MM.1S (cell line): ENCODE measurements around the gene ENOX1.

Experiments used
- DNase-seq: peaks from one replicate; pipeline ENCODE4 v3.0.0-alpha.2; 2015
- H2AFZ ChIP-seq: fragments of 300-600 bp; sonication (generic); 2 replicates; pipeline ENCODE4 v1.6.0; 2016; ENCODE audit warnings: antibody characterized with exemption, low read length
- H3F3A ChIP-seq: fragments of 300-600 bp; sonication (generic); 2 replicates; pipeline ENCODE4 v1.6.1; 2016; ENCODE audit warnings: mild to moderate bottlenecking, antibody characterized with exemption, low read length, moderate library complexity, mixed read lengths; ENCODE audit not compliant: insufficient read depth
- H3K27ac ChIP-seq: fragments of 300-600 bp; sonication (generic); 2 replicates; pipeline ENCODE4 v1.5.1; 2016; ENCODE audit warnings: mild to moderate bottlenecking, low read length
- H3K27me3 ChIP-seq: fragments of 300-600 bp; sonication (generic); replicated peaks from 2 replicates; pipeline ENCODE4 v1.6.0; 2016; ENCODE audit warnings: low read length; ENCODE audit not compliant: insufficient read depth
- H3K36me3 ChIP-seq: fragments of 300-600 bp; sonication (generic); replicated peaks from 2 replicates; pipeline ENCODE4 v1.6.1; 2016; ENCODE audit warnings: mild to moderate bottlenecking, low read length, mixed read lengths; ENCODE audit not compliant: insufficient read depth
- H3K4me1 ChIP-seq: fragments of 300-600 bp; sonication (generic); 2 replicates; pipeline ENCODE4 v1.6.1; 2016; ENCODE audit warnings: low read length, mixed read lengths
- H3K4me2 ChIP-seq: fragments of 300-600 bp; sonication (generic); 2 replicates; pipeline ENCODE4 v1.6.0; 2016; ENCODE audit warnings: low read depth, low read length
- H3K4me3 ChIP-seq: fragments of 300-600 bp; sonication (generic); 2 replicates; pipeline ENCODE4 v1.5.1; 2016; ENCODE audit warnings: low read length, mixed read lengths
- H3K79me2 ChIP-seq: fragments of 300-600 bp; sonication (generic); 2 replicates; pipeline ENCODE4 v1.6.1; 2016; ENCODE audit warnings: mixed run types, low read length, mixed read lengths
- H3K9ac ChIP-seq: fragments of 300-600 bp; sonication (generic); 2 replicates; pipeline ENCODE4 v1.6.1; 2016; ENCODE audit warnings: low read length, mixed read lengths
- H3K9me2 ChIP-seq: fragments of 300-600 bp; sonication (generic); replicated peaks from 2 replicates; pipeline ENCODE4 v1.6.1; 2016; ENCODE audit warnings: mild to moderate bottlenecking, low read length, mixed read lengths; ENCODE audit not compliant: insufficient read depth
- H3K9me3 ChIP-seq: fragments of 300-600 bp; sonication (generic); replicated peaks from 2 replicates; pipeline ENCODE4 v1.6.1; 2016; ENCODE audit warnings: mild to moderate bottlenecking, low read length, mixed read lengths; ENCODE audit not compliant: insufficient read depth
- H4K20me1 ChIP-seq: fragments of 300-600 bp; sonication (generic); 2 replicates; pipeline ENCODE4 v1.6.1; 2016; ENCODE audit warnings: mild to moderate bottlenecking, low read length, moderate library complexity, mixed read lengths; ENCODE audit not compliant: insufficient read depth
- CTCF ChIP-seq: fragments of 300-600 bp; sonication (generic); IDR thresholded peaks from 2 replicates; pipeline ENCODE4 v1.5.1; 2016; ENCODE audit warnings: antibody characterized with exemption, low read length, mixed read lengths
- EZH2 ChIP-seq: fragments of 300-600 bp; sonication (generic); optimal IDR thresholded peaks from 2 replicates; pipeline ENCODE3; 2017; ENCODE audit warnings: low read depth, mild to moderate bottlenecking, antibody characterized with exemption, low read length, mixed read lengths
- EZH2phosphoT487 ChIP-seq: fragments of 300-600 bp; sonication (generic); IDR thresholded peaks from 2 replicates; pipeline ENCODE4 v1.6.1; 2018; ENCODE audit warnings: antibody characterized with exemption, low read length

The ENOX1 gene

GRCh38 chr13:43375797-43376465 is 410.8 kb downstream of the ENOX1 start:
- Histone ChIP-seq H3K9me3 (no peaks in the 10 kb centered on the region), H4K20me1 (no peaks in the 10 kb centered on the region), H3K9me2 (no peaks in the 10 kb centered on the region), H3K36me3 (no peaks in the 10 kb centered on the region), H3K4me1 (no peaks in the 10 kb centered on the region), H3K4me3 (no peak overlapping the region), H3F3A (no peaks in the 10 kb centered on the region), H3K79me2 (no peaks in the 10 kb centered on the region), H3K4me2 (no peak overlapping the region), H3K27ac (no peak overlapping the region), H2AFZ (no peak overlapping the region), H3K27me3 (no peaks in the 10 kb centered on the region), H3K9ac (no peak overlapping the region)
- no peak for DNase-seq
- no peak for TF ChIP-seq EZH2phosphoT487
- no peak for TF ChIP-seq CTCF
- TF ChIP-seq EZH2 = no peak

- Histone ChIP-seq H3K27ac (no peak overlapping the region), H3K4me3 (no peak overlapping the region), H4K20me1 (no peaks in the 10 kb centered on the region), H3F3A (no peaks in the 10 kb centered on the region), H3K36me3 (no peaks in the 10 kb centered on the region), H3K4me1 (no peaks in the 10 kb centered on the region), H3K9ac (no peak overlapping the region), H3K27me3 (no peaks in the 10 kb centered on the region), H2AFZ (no peak overlapping the region), H3K9me2 (no peaks in the 10 kb centered on the region), H3K79me2 (no peaks in the 10 kb centered on the region), H3K9me3 (no peaks in the 10 kb centered on the region), H3K4me2 (no peak overlapping the region)
- DNase-seq = no peak
- TF ChIP-seq EZH2phosphoT487 = no peak
Measured at GRCh38 chr13:43374621-43375020, 412.2 kb downstream of the ENOX1 start.

- no peak overlapping the region for H3K27ac ChIP-seq
- no peak for DNase-seq
- H3K27me3 ChIP-seq = no peaks in the 10 kb centered on the region
- H4K20me1 ChIP-seq = no peaks in the 10 kb centered on the region
- H3K4me3 ChIP-seq = no peak overlapping the region
- H3K36me3 ChIP-seq = no peaks in the 10 kb centered on the region
- H3K9me3 ChIP-seq = no peaks in the 10 kb centered on the region
- no peak overlapping the region for H2AFZ ChIP-seq
- H3K9ac ChIP-seq = no peak overlapping the region
- H3K79me2 ChIP-seq = no peaks in the 10 kb centered on the region
- no peaks in the 10 kb centered on the region for H3K9me2 ChIP-seq
- TF ChIP-seq CTCF (no peak), EZH2 (no peak), EZH2phosphoT487 (no peak)
- no peak overlapping the region for H3K4me2 ChIP-seq
- H3F3A ChIP-seq = no peaks in the 10 kb centered on the region
- H3K4me1 ChIP-seq = peaks cover 3% of the 10 kb centered on the region
Measured at GRCh38 chr13:43373400-43373799, 413.4 kb downstream of the ENOX1 start.

GRCh38 chr13:43370842-43371241 is 415.9 kb downstream of the ENOX1 start:
- no peaks in the 10 kb centered on the region for H3K9me3 ChIP-seq
- H4K20me1 ChIP-seq = no peaks in the 10 kb centered on the region
- no peaks in the 10 kb centered on the region for H3K9me2 ChIP-seq
- no peaks in the 10 kb centered on the region for H3K27me3 ChIP-seq
- no peak for DNase-seq
- H3K4me2 ChIP-seq = no peak overlapping the region
- no peaks in the 10 kb centered on the region for H3K36me3 ChIP-seq
- H3K9ac ChIP-seq = no peak overlapping the region
- H3K79me2 ChIP-seq = no peaks in the 10 kb centered on the region
- H2AFZ ChIP-seq = no peak overlapping the region
- H3K4me3 ChIP-seq = no peak overlapping the region
- H3F3A ChIP-seq = no peaks in the 10 kb centered on the region
- peaks cover 12% of the 10 kb centered on the region for H3K4me1 ChIP-seq
- no peak overlapping the region for H3K27ac ChIP-seq
- TF ChIP-seq CTCF (no peak), EZH2 (no peak), EZH2phosphoT487 (no peak)
